NCI-H82 treated with DMSO at 0.1 percent for 48 hours (cell line): ENCODE measurements around the gene ACOX2.

Experiments used
- DNase-seq: peaks from one replicate; lab custom pipeline; 2025; ENCODE audit not compliant: unreplicated experiment; lab: John Stamatoyannopoulos, UW

ACOX2 gene

DNA sequence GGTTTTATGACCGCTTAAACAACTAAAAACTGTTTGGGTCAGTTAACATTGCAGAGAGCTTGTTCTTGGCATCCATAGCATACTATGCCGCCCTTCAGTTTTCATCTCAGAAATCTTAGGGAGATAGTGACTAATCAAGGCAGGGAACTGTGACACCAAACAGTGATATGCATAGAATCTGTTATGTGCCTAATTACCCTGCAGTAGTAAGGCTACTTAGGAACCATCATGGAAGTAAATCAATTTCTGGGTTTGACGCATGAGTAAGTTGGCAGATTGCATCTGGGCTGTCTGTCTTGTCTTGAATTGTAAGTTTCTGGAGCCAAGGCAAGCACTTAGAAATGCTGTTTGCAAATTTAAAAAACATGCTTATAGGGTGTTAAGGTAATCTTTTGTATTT is 22.6 kb downstream of the ACOX2 start:
- DNase-seq: no peak

DNA sequence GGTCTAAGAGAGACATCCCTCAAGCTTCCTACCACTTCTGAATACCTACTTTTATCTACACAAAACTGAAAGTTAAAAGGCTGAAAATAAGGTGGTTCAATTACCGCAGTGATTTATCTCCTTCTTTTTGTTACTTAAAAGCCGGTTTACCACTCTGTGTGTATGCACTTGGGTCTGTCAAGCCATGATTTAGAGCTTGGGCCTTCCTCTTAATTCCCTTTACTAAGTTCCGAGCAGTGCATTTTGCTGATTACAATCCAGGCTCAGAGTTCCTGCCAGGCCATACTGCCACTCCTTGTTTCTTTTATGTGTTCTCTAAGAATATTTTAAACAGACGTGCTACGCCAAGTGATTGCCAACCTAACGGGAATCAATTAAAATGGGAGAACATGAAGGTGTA is 28.6 kb downstream of the ACOX2 start:
- no peak for DNase-seq

DNA sequence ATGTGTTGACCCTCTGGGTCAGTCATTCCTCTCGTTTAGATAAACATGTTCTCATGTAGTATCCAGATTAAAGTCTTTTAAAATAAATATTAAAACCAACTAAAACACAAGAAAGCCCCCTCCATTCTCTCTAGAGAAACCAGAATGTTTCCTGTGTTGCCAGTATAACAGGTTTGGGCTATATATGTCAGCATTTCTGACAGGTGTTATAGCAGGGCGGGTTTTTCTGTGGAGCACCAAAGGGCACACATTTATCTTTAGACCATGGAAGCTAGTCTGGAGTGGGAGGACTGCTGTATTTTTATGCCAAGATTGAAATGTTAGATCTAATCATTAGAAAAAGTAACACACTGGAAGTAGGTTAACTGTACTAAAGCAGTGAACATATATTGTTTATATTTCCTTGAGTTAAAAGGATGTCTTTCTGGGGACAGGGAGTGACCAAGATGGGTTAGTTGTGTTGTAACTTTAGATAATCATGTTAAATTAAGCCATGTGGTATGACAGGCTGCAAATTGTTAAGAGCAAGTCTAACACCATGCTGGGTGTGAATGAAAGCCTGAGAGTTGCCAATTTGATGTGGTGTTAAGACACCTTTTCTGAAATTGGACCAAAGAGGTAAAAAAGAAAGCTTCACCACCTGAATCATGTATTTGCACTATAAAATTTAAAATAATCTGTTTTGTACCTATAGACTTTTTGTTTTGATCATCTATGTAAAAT is 29.5 kb downstream of the ACOX2 start:
- DNase-seq: no peak

DNA sequence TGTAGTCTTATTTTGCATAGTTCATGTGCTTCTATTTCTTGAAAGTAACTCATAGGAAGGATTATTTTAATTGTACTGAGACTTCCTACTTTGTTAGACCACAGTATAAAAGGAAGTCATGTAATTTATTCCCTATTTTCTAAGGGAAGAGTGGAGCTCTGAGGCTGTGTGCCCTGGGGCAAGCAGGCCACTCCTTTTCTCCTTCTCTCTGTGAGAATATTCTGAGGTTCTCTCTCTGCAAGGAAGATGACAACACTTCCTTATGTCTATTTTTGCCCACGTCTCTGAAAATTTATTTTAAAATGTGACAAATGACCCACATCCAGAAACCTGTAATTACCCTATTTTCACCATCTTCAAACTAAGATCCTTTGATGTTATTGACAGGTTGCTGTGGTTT is 34.1 kb downstream of the ACOX2 start:
- DNase-seq: no peak

DNA sequence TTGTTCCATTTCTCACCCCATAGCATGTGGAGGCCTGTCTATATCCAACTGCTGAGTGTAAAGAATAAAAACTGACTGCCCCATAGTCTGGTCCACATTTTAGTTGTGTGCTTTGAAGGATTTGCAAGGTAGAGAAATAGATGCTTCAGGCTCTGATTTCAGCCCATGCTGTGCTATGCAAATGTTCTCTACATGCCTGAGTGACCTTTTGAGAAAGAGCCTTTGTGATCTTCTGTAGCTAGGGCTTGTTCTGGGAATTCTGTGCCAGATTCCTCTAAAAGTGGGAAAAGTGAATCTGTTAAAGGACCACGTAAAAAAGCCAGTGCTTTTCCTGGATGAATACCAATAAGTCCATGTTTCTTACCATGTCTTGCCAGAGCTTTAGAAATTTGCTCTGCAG is 39.9 kb downstream of the ACOX2 start:
- no peak for DNase-seq

DNA sequence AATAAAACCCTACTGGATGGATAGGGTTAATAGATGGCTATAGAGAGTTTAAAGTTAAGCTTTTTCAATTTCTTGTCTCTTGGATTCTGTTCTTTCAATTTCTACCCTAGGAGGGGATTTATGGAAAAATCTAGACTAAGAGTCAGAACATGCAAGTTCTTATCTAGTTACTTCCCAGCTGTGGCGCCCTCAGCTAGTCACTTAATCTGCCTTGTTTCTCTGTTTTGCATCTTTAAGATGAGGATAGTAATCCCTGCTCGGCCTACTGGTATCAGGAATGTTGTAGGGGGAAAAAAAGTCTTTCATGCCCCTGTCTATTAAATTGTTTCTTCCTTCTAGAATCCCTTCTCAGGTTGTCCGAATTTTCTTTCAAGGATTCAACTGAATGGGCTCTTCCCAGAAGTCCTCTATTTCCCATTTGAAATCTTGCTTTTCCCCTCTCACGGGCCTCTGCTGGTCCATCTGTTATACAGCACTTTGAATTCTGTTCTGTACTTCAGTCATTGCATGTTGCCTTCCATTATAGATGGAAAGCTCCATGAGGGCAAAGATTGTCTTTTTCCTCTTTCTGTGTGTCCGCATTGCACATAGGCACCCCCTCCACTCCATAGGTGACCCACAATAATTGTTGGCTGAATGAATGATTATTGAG is 40.7 kb downstream of the ACOX2 start:
- peak; percentile 53 for DNase-seq

DNA sequence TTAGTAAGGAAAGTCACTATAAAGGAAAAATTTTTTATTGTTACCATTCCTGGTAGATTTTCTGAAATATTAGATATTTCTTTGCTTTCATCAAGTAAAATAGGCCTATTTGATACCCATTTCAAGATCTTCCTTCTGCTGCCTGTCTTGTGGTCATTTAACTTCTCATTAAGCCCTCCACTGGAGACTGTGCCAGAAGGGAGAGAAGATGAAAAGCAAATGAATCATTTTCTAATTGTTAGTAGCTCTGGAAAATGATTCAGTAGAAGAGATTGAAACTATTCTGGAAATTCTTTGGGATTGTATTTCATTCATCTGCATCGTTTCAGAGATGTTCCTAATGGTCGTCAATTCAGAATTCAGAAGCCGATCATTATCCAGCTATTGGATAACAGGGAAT is 41.9 kb downstream of the ACOX2 start:
- DNase-seq: no peak

DNA sequence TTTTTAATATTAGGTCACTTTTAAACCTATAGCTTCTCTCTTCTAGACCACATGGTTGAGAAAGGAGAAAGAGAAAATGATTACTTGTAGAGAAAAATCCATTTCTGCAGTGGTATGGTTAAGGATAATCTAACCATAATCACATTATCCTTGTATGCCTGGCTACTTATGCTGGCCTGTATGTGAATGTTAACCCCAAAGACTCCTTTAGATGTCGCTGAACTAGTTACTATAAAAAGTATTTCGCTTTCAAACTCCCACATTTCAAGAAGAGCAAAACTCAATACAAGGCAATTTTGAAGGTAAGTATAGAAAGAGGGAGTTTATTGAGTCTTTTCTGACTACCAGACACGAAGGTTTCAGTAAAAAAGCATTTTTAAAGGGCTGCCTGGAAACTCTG is 42.9 kb downstream of the ACOX2 start:
- DNase-seq: peak; percentile 35

DNA sequence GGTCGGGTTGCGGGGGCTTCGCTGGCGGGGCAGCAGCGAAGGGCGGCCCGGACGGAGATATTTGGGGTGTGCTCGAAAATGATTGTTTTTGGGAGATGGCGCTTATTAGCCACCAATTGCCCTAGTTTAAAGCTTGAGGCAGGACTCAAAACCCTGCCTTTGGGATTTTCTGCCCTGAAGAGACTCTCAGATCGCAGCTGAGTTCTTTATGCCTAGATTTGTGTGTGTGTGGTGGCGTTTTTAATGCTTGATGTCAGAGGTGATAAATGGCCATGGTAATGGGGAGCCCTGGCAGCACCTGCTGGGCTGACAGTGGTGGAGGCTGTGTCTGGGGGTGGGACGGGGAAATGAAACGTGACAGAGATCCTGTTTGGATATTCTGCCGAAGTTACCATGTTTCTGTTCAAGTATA is 44.5 kb downstream of the ACOX2 start:
- DNase-seq: no peak

DNA sequence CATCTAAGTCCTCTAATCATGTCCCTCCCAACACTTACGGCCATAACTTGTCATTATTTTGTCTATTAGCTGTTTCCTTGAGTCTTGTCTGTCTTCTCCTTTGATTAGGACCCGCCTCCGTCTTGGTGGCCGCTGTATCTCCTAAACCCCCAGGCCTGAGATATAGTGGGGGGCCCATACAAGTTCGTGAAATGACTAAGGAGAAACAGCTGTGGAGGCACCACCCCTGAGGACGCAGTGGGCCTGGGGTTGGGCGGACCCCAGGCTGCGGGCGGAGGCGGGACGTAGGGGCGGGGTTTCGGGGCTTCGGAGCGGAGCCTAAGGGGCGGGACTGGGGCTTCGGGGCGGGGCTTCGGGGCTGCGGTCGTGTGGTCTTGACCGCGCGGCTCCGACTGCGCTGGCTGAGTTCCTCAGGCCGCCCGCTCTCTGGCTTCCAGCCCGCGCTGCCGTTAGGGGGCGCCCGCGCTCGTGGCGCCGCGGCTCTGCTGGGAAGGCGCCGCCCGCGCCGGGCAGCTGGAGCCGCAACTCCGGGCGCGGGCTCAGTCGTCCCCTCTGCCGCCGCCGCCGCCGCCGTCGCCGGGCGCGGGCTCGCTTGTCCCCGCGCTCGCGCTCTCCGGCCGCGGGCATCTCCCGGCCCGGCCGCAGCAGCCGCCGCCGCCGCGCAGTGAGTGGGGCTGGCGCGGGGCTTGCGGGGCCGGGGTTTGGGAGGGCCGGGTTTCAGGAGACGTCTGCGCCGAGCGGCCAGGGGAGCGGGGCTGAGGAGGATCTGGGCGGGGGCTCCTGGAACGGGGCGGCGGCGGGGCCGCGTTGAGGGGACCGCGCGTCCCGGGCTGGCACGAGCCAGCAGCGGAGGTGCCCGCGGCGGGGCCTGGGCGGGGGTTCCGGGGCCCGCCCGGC is 45.2 kb downstream of the ACOX2 start, which contains the start of gene KCTD6:
Gene KCTD6 (plus strand): TSS at position 591 of the 897 bp plus-strand sequence. CDS start 6,660 bp downstream, outside the sequence.
- peak; percentile 67 for DNase-seq

DNA sequence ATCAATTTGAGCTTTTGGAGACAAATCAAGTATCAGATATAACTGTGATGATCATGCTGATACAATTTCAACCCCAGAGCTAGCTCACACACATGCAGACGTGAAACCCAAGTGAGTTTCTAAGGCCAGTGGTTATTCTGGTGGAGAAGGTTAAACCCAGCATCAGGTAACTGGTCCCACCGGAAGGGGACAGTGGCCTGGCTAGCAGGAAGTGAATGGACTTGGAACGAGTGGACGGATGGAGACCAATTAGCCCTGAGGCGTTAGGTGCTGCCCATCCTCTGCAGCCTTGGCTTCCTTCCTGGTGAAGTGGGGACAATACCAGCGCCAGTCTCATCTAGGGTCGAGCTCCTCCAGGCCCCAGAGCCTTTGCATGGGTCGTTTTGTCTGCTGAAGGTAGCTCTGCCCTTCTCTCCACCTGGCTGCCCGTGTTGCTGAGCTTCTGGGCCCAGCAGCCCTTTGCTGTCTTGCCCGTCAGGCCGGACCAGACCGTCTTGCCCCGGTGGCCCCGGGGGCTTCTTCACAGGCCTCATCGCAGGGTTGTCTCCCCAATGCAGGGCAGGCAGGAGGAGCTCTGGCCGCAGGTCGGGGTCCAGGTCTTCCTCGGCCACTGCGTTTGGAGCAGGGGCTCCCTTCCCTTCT is 46.0 kb downstream of the ACOX2 start:
- no peak for DNase-seq

DNA sequence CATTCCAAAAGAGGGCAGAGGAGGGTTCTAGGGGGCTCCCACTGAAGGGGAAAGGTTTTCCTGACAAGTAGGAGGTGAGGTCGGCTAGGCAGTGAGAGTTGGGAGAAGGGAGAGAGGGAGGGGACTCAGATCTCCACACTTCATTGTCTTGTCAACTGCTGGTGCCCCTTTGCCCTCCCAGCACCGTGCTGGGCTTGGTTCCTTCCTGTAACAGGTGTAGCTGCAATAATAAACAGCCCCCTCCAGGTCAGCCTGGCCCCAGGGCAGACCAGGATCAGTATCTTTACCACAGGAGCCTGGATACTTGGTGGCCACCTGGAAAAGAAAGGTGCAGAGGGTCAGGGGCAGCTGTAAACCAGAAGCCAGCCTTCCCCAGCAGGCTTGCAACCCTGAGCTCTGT is 48.0 kb downstream of the ACOX2 start:
- DNase-seq: no peak

DNA sequence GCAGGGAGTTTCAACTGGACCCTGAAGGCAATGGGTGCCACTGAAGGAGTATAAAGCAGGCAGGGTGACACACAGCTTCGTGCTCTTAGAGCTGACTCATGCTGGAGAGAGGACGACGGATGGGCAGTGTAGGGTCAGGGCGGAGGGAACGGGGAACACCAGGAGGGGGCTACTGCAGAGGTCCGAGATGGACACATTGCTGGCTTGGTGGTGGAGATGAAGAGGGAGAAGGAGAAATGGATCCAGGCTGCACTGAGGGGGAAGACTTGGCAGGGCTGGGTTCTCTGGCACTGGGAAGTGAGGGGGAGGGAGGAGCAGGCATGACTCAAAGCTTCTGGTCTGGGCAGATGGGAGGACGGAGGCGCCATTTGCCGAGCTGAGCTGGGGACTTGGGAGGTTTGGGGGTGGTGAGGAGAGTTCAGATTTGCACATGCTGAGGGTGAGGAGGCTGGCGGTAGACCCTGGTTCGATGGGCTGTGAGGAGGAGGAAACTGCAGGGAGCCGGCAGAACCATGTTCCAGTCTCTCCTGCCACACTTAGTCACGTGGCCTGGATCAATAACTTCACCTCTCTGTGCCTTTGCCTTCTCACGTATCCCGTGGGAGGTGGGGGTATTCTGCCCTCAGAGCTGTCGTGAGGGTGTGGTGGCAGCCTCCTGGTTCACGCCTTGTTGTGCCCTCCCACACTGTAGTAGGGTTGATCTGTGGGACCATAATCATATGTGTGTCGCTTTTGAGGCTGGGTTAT is 49.7 kb downstream of the ACOX2 start:
- DNase-seq: no peak

DNA sequence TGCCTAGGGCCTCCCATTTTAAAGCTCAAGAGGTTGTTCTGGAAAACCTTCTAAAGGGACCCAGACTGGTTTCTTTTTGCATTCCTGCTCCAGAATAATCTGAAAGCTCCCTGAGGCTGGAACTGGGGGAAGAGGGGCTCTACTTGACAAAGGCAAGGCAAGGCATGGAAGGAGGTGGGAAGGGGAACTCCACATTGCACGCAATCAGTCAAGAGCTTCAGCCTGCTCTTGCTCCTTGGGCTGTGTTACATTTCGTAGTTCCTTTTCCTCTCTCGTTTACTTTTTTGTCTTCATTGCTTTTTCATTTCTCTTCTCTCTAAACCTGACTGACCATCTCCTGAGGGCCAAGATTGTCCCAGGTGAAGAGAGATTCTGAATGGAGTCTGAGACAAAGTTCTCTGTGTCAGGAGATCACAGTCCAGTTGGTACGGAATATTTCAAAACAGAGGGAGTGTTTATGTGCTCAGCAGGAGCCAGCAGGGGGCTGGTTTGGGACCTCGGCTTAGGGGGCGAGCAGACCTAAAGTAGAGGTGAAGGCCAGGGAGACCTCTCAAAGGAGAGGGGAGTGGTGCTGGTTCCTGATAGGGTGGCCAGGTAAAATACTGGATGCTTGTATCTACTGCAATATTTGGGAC is 51.1 kb downstream of the ACOX2 start:
- no peak for DNase-seq

DNA sequence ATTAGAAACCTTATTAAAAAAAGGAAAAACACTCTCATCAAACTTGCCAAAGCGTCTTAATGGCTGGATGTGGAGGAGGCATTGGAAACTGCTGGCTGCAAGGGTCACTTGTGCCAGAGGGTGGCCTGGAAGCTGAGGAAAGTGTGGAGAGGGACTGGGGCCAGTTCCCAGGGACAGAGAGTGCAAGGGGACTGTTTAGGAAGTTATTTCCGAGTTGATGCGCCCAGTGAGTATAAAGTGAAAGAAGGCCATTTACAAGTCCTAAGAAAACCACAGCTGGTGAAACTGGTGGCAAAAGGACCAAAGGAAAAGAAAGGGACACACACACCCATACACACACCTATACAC is 52.3 kb downstream of the ACOX2 start:
- no peak for DNase-seq

DNA sequence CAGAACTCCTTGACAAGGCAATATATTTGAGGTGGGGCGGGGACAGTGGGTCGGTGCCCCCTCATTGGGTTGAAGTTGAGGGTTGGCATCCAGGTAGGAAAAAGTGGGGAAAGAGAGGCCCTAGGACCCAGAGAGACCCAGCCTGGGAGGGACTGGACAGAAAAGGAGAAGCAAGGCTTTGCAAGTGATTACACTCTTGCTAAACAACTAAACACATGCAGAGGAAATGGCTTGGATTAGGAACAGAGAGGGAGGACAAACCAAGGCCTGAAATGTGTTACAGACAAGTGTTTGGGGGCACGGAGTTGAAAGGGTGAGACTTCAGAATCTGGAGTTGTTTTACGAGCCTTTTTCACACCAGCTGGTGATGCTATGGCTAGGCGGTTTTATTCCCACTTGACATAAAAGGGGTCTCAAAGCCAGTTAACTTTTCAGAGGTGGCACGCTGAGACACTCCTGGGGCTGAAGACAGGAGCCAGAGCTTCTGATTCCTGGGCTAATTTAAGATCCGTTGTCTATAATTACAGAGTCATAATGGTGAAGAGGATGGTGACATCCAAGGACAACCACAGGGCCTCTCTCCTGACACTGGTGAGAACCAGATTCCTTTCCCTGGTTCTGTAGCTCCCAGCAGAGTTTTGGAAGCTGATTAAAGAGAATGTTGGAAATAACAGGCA is 52.8 kb downstream of the ACOX2 start:
- no peak for DNase-seq

DNA sequence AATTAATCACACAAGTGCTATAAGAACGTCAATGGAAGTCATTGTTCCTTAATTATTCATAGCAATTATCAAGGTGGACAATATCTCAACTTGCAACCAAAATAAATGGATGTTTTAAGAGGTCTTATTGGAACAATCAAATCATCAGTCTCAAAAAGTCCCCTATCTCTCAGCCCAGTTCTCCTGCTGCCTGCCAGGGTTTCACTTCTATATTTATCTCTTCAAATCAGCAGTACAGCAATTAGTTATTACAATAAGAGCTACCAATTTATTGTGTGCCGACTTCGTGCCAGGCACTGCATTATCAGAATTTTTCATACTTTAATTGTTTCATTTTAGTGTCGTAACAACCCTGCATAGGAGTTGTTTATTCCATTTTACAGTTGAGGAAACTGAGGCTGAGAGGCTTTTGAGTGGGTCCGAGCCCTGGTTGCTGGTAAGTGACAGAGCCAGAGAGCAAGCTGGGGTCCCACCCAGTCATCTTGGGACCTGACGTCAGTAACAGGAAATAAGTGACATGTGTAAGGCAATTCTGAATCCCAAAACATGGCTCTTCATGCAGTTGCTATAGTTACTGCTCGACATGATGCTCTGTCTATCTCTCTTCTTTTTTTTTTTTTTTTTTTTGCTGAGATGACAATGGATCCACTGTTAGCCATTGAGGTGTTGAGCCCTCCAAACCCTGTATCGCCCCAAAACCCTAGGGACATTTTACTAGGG is 53.9 kb downstream of the ACOX2 start:
- no peak for DNase-seq

DNA sequence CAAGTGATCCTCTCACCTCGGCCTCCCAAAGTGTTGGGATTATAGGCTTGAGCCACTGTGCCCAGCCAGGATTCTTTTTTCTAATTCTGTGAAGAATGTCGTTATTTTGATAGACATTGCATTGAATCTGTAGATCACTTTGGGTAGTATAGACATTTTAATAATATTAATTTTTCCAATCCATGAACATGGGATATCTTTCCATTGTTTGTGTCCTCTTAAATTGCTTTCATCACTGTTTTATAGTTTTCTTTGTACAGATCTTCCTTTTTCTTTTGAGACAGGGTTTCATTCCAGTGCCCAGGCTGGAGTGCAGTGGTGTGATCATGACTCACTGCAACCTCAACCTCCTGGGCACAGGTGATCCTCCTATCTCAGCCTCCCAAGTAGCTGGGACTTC is 56.7 kb downstream of the ACOX2 start:
- no peak for DNase-seq

DNA sequence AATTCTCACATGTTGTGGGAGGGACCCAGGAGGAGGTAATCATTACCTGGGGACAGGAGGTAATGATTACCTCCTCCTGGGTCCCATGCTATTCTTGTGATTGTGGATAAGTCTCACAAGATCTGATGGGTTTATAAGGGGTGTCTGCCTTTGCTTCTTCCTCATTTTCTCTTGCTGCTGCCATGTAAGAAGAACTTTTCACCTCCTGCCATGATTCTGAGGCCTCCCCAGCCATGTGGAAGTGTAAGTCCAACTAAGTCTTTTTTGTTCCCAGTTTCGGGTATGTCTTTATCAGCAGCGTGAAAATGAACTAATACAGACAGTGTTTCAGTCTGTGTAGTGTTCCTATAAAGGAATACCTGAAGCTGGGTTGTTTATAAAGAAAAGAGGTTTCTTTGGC is 58.2 kb downstream of the ACOX2 start:
- DNase-seq: no peak
